PC-9 (cell line): Measurements from ENCODE around the gene C18orf32.

Experiments used
- EZH2 ChIP-seq: fragments of 200-600 bp; sonication (generic); IDR thresholded peaks from 2 replicates; pipeline ENCODE4 v1.8.0; 2017; ENCODE audit warnings: antibody characterized with exemption, low read depth
- TF ChIP-seq, protein P1 (sequence below): fragments of 200-600 bp; sonication (generic); conservative IDR thresholded peaks from 2 replicates; pipeline ENCODE4 v1.6.1; 2017; ENCODE audit warnings: mixed run types, antibody characterized with exemption, mild to moderate bottlenecking, moderate library complexity

DNA sequence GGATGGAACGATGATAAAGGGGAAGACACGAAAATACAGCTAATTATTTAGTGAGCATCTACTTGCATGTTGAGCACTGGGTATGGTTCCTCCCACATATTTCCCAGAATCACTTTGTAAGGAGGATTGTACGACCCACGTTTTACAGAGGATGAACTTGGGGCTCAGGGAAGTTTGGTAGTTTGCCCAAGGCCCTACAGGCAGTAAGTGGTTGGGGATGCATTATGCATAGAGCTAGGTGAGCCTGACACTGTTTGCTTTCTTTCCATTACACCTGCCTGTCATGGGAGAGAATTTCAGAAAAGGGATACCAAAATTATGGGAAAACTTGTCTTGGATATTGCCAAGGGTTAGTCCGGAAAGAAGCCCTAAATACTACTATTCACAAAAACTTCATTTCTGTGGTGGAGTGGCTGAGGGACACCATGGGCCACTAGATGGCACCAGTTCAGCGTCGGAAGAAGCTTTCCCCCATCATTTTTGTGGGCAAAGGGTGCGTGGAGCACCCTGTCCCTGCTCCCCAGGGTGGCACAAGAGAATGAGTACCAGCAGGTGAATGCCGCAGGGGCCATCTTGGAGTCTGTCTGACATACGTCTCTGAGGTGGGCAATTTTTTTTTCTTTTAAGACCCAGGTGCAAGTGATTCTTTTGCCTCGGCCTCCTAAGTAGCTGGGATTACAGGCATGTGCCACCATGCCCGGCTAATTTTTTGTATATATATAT lies 23.5 kb upstream of the C18orf32 start:
- TF ChIP-seq, protein P1, sequence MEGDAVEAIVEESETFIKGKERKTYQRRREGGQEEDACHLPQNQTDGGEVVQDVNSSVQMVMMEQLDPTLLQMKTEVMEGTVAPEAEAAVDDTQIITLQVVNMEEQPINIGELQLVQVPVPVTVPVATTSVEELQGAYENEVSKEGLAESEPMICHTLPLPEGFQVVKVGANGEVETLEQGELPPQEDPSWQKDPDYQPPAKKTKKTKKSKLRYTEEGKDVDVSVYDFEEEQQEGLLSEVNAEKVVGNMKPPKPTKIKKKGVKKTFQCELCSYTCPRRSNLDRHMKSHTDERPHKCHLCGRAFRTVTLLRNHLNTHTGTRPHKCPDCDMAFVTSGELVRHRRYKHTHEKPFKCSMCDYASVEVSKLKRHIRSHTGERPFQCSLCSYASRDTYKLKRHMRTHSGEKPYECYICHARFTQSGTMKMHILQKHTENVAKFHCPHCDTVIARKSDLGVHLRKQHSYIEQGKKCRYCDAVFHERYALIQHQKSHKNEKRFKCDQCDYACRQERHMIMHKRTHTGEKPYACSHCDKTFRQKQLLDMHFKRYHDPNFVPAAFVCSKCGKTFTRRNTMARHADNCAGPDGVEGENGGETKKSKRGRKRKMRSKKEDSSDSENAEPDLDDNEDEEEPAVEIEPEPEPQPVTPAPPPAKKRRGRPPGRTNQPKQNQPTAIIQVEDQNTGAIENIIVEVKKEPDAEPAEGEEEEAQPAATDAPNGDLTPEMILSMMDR, result peak; percentile 91
- no peak for TF ChIP-seq EZH2
